CD4-positive, alpha-beta memory T cell (primary cell): ENCODE measurements around the gene SAMD4A. TPM values are rescaled to one million over a fixed set of nuclear protein-coding genes. Genes with fewer than 3 reads are reported as not detected.

Experiments used
- CTCF ChIA-PET: fragments of 350-600 bp; sonication (Branson Sonifier 250); formaldehyde crosslinking; loops from one replicate; lab custom pipeline; 2021; ENCODE audit warnings: inconsistent platforms; ENCODE audit not compliant: partially characterized antibody; lab: Charles Lee
- POLR2A ChIA-PET: fragments of 350-600 bp; sonication (Branson Sonifier 250); formaldehyde crosslinking; loops from one replicate; lab custom pipeline; 2021; ENCODE audit not compliant: partially characterized antibody; lab: Charles Lee
- DNase-seq, 5 donors: peaks; one replicate each; pipeline versions ENCODE4 v3.0.0 to v3.0.0-alpha.2; 2020 to 2022; ENCODE audit warnings: mixed read lengths in 1 of 5
- H3K27ac ChIP-seq: one replicate; pipeline ENCODE4 v1.7.0; 2013; ENCODE audit warnings: low read depth, low read length
- H3K27me3 ChIP-seq: 2 replicates; pipeline ENCODE4 v1.7.0; 2013; ENCODE audit warnings: mild to moderate bottlenecking, low read length, moderate library complexity; ENCODE audit not compliant: insufficient read depth
- H3K36me3 ChIP-seq: 2 replicates; pipeline ENCODE4 v1.7.0; 2013; ENCODE audit warnings: mild to moderate bottlenecking, low read length, moderate library complexity; ENCODE audit not compliant: insufficient read depth
- H3K4me1 ChIP-seq: 2 replicates; pipeline ENCODE4 v1.7.0; 2013; ENCODE audit warnings: mild to moderate bottlenecking, low read length, moderate library complexity; ENCODE audit not compliant: insufficient read depth
- H3K4me3 ChIP-seq, 2 donors: one replicate each; pipeline ENCODE4 v1.7.0; 2013; ENCODE audit warnings: low read length in 2 of 2, mild to moderate bottlenecking in 1 of 2
- H3K9me3 ChIP-seq, 2 donors: one replicate each; pipeline ENCODE4 v1.7.0; 2013; ENCODE audit warnings: low read length in 2 of 2, control low read depth in 1 of 2; ENCODE audit not compliant: control insufficient read depth in 1 of 2
- H3K27ac Mint-ChIP-seq, 7 donors: one replicate each; pipeline ENCODE4 v1.8.0; 2020 to 2021; ENCODE audit warnings: mixed read lengths in 7 of 7, mild to moderate bottlenecking in 6 of 7, inconsistent platforms in 3 of 7, moderate library complexity in 3 of 7
- H3K27me3 Mint-ChIP-seq, 2 donors: one replicate each; pipeline ENCODE4 v1.8.0; 2020 to 2021; ENCODE audit warnings: mixed read lengths in 2 of 2
- H3K36me3 Mint-ChIP-seq, 2 donors: one replicate each; pipeline ENCODE4 v1.8.0; 2020 to 2021; ENCODE audit warnings: mixed read lengths in 2 of 2, inconsistent platforms in 1 of 2, mild to moderate bottlenecking in 1 of 2
- H3K4me1 Mint-ChIP-seq, 4 donors: one replicate each; pipeline ENCODE4 v1.8.0; 2020 to 2021; ENCODE audit warnings: mixed read lengths in 4 of 4, mild to moderate bottlenecking in 1 of 4
- H3K4me3 Mint-ChIP-seq, 8 donors: one replicate each; pipeline ENCODE4 v1.8.0; 2020 to 2021; ENCODE audit warnings: mixed read lengths in 8 of 8, mild to moderate bottlenecking in 7 of 8, moderate library complexity in 6 of 8, inconsistent platforms in 3 of 8
- H3K9me3 Mint-ChIP-seq, 8 donors: one replicate each; pipeline ENCODE4 v1.8.0; 2020 to 2021; ENCODE audit warnings: mixed read lengths in 8 of 8, mild to moderate bottlenecking in 5 of 8, inconsistent platforms in 3 of 8, moderate library complexity in 1 of 8
- intact Hi-C: fragments of 100-400 bp; cut with micrococcal nuclease; formaldehyde crosslinking; loops from one replicate; pipeline ENCODE4 v1.15.1; 2023
- polyA plus RNA-seq, 2 donors: library from polyadenylated mRNA; unstranded; fragments of 300-500 nt; fragmentation: Illumina TruSeq; gene quantifications; one replicate each; pipeline ENCODE4 v1.2.3, GENCODE V29; 2021
- total RNA-seq, 2 experiments: library from RNA; stranded (reverse); gene quantifications; one replicate each; pipeline ENCODE4 v1.2.3, GENCODE V29; 2021

The SAMD4A gene
- total and polyA plus RNA-seq, 4 experiments from 2014 or later = 0.72 to 1.4 (median 0.93) TPM; not detected in 1

GRCh38 chr14:54814076-54814475 is 247.1 kb downstream of the SAMD4A start:
- ChIA-PET POLR2A (no interaction called here), CTCF (interaction anchor here (5.5 kb wide), 1 partner anchor 9 kb away, joined by 35 read pairs; no protein-coding TSS in a partner anchor)
- Histone ChIP-seq H3K4me3 (no peak overlapping the region), H3K4me1 (no peaks in the 10 kb centered on the region), H3K27me3 (no peaks in the 10 kb centered on the region), H3K36me3 (no peaks in the 10 kb centered on the region), H3K9me3 (no peaks in the 10 kb centered on the region), H3K27ac (no peak overlapping the region)
- DNase-seq = no peak
- H3K27ac Mint-ChIP-seq = no peak overlapping the region
- intact Hi-C loops = no loop called here
- H3K4me1 Mint-ChIP-seq = no peaks in the 10 kb centered on the region
- no peaks in the 10 kb centered on the region for H3K36me3 Mint-ChIP-seq
- peaks cover 0 to 4% of the 10 kb centered on the region in 2 donors for H3K27me3 Mint-ChIP-seq
- no peak overlapping the region for H3K4me3 Mint-ChIP-seq
- H3K9me3 Mint-ChIP-seq = no peaks in the 10 kb centered on the region

GRCh38 chr14:54815016-54815415 is 248.1 kb downstream of the SAMD4A start:
- H3K27me3 ChIP-seq = no peaks in the 10 kb centered on the region
- H3K4me3 Mint-ChIP-seq = no peak overlapping the region

GRCh38 chr14:54815515-54815914 is 248.6 kb downstream of the SAMD4A start:
- Mint-ChIP-seq H3K4me1 (no peaks in the 10 kb centered on the region), H3K4me3 (no peak overlapping the region), H3K9me3 (peaks cover 0 to under 1% (median 0%) of the 10 kb centered on the region in 8 donors), H3K27ac (no peak overlapping the region), H3K27me3 (peaks cover 4 to 11% of the 10 kb centered on the region in 2 donors), H3K36me3 (no peaks in the 10 kb centered on the region)
- CTCF ChIA-PET = interaction anchor here (5.5 kb wide), 1 partner anchor 11 kb away, joined by 35 read pairs; no protein-coding TSS in a partner anchor
- no peaks in the 10 kb centered on the region for H3K36me3 ChIP-seq
- POLR2A ChIA-PET = no interaction called here
- H3K4me1 ChIP-seq = no peaks in the 10 kb centered on the region
- intact Hi-C loops = no loop called here
- H3K9me3 ChIP-seq = no peaks in the 10 kb centered on the region
- H3K4me3 ChIP-seq = no peak overlapping the region
- DNase-seq = no peak
- no peak overlapping the region for H3K27ac ChIP-seq
- no peaks in the 10 kb centered on the region for H3K27me3 ChIP-seq

More at GRCh38 chr14:54815016-54815415, 248.1 kb downstream of the SAMD4A start:
- intact Hi-C loops = no loop called here
- H3K9me3 ChIP-seq = no peaks in the 10 kb centered on the region
- H3K4me3 ChIP-seq = no peak overlapping the region
- Mint-ChIP-seq H3K9me3 (no peaks in the 10 kb centered on the region), H3K27ac (no peak overlapping the region), H3K36me3 (no peaks in the 10 kb centered on the region), H3K27me3 (peaks cover 2 to 9% of the 10 kb centered on the region in 2 donors), H3K4me1 (no peaks in the 10 kb centered on the region)
- no peaks in the 10 kb centered on the region for H3K36me3 ChIP-seq
- ChIA-PET POLR2A (no interaction called here), CTCF (interaction anchor here (5.5 kb wide), 1 partner anchor 10 kb away, joined by 35 read pairs; no protein-coding TSS in a partner anchor)
- DNase-seq = no peak
- no peak overlapping the region for H3K27ac ChIP-seq
- H3K4me1 ChIP-seq = no peaks in the 10 kb centered on the region

- ChIA-PET CTCF (interaction anchor here (0.8 to 5.5 kb wide), 3 partner anchors 12 to 76 kb away, joined by 3 to 35 read pairs (median 5); no protein-coding TSS in a partner anchor), POLR2A (no interaction called here)
- Histone ChIP-seq H3K4me1 (no peaks in the 10 kb centered on the region), H3K9me3 (no peaks in the 10 kb centered on the region), H3K4me3 (no peak overlapping the region), H3K27me3 (no peaks in the 10 kb centered on the region), H3K27ac (no peak overlapping the region), H3K36me3 (no peaks in the 10 kb centered on the region)
- Mint-ChIP-seq H3K27me3 (peaks cover 4 to 11% of the 10 kb centered on the region in 2 donors), H3K27ac (no peak overlapping the region), H3K4me1 (no peaks in the 10 kb centered on the region), H3K9me3 (peaks cover 0 to 3% (median 0%) of the 10 kb centered on the region in 8 donors), H3K4me3 (no peak overlapping the region), H3K36me3 (no peaks in the 10 kb centered on the region)
- no peak for DNase-seq
- intact Hi-C loops = no loop called here
Measured at GRCh38 chr14:54816450-54816849, 249.5 kb downstream of the SAMD4A start.

- CTCF ChIA-PET = interaction anchor here (1.4 to 5.5 kb wide), 3 partner anchors 12 to 75 kb away, joined by 3 to 35 read pairs (median 21); no protein-coding TSS in a partner anchor
- H3K36me3 Mint-ChIP-seq = no peaks in the 10 kb centered on the region
- no peaks in the 10 kb centered on the region for H3K4me1 Mint-ChIP-seq
Measured at GRCh38 chr14:54817506-54817905, 250.6 kb downstream of the SAMD4A start.

GRCh38 chr14:54818201-54819133 is 251.5 kb downstream of the SAMD4A start:
- no peak for DNase-seq
- no peaks in the 10 kb centered on the region for H3K36me3 Mint-ChIP-seq
- H3K27me3 ChIP-seq = no peaks in the 10 kb centered on the region
- H3K4me3 ChIP-seq = no peak overlapping the region
- ChIA-PET CTCF (interaction anchor here (1.4 to 5.2 kb wide), 2 partner anchors 13 to 45 kb away, joined by 3 to 21 read pairs; no protein-coding TSS in a partner anchor), POLR2A (no interaction called here)
- H3K27ac ChIP-seq = no peak overlapping the region
- H3K4me1 ChIP-seq = no peaks in the 10 kb centered on the region
- H3K4me3 Mint-ChIP-seq = no peak overlapping the region
- no peaks in the 10 kb centered on the region for H3K4me1 Mint-ChIP-seq
- H3K9me3 ChIP-seq = peaks cover 0 to under 1% of the 10 kb centered on the region in 2 donors
- H3K27me3 Mint-ChIP-seq = peaks cover 4 to 11% of the 10 kb centered on the region in 2 donors
- H3K27ac Mint-ChIP-seq = no peak overlapping the region
- no peaks in the 10 kb centered on the region for H3K36me3 ChIP-seq
- H3K9me3 Mint-ChIP-seq = peaks cover 0 to 12% (median 5%) of the 10 kb centered on the region in 8 donors
- intact Hi-C loops = no loop called here

More at GRCh38 chr14:54817506-54817905, 250.6 kb downstream of the SAMD4A start:
- Histone ChIP-seq H3K36me3 (no peaks in the 10 kb centered on the region), H3K9me3 (no peaks in the 10 kb centered on the region), H3K27ac (no peak overlapping the region), H3K4me1 (no peaks in the 10 kb centered on the region), H3K4me3 (no peak overlapping the region), H3K27me3 (no peaks in the 10 kb centered on the region)
- POLR2A ChIA-PET = no interaction called here
- Mint-ChIP-seq H3K9me3 (peaks cover 0 to 4% (median 2%) of the 10 kb centered on the region in 8 donors), H3K27me3 (peaks cover 4 to 11% of the 10 kb centered on the region in 2 donors), H3K4me3 (no peak overlapping the region), H3K27ac (no peak overlapping the region)
- intact Hi-C loops = no loop called here
- no peak for DNase-seq

- POLR2A ChIA-PET = no interaction called here
- no peak overlapping the region for H3K4me3 ChIP-seq
Measured at GRCh38 chr14:54822685-54823084, 255.8 kb downstream of the SAMD4A start.

More at GRCh38 chr14:54822685-54823084, 255.8 kb downstream of the SAMD4A start:
- no peak for DNase-seq
- no peaks in the 10 kb centered on the region for H3K4me1 ChIP-seq
- CTCF ChIA-PET = interaction anchor here (5.2 kb wide), 1 partner anchor 17 kb away, joined by 21 read pairs; no protein-coding TSS in a partner anchor
- Mint-ChIP-seq H3K4me1 (no peaks in the 10 kb centered on the region), H3K27ac (no peak overlapping the region), H3K36me3 (peaks cover 0 to 3% of the 10 kb centered on the region in 2 donors), H3K4me3 (no peak overlapping the region), H3K27me3 (peaks cover 4 to 11% of the 10 kb centered on the region in 2 donors), H3K9me3 (peaks cover 6 to 44% (median 29%) of the 10 kb centered on the region in 8 donors)
- H3K9me3 ChIP-seq = peaks cover 0 to 7% of the 10 kb centered on the region in 2 donors
- H3K27me3 ChIP-seq = no peaks in the 10 kb centered on the region
- no peaks in the 10 kb centered on the region for H3K36me3 ChIP-seq
- intact Hi-C loops = no loop called here
- no peak overlapping the region for H3K27ac ChIP-seq
